ENCODE data around the gene MRPL10. TPM values are rescaled to one million over a fixed set of nuclear protein-coding genes. Genes with fewer than 3 reads are reported as not detected.

Gene MRPL10
- total RNA-seq, 4 donors from 2014 or later: 34.9 to 74.9 (median 55.0) TPM

DNA sequence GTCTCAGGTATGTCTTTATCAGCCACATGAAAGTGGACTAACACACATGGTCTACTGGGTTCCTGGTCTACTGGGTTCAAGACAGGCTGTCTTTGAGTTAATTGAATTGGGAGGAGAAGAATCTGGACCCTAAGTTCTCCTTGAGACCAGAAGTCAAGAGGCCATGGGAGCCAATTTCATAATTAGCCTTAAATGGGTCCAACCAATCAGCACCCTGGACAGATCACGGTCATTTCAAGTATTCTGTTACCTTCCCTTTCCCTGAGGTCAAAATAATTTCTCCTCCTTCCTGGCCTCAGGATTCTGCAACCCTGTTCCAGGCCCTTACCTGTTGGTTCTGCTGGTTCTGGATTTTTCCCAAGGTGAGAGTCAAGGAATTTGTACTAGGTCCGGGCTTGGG is 33.5 kb downstream of the MRPL10 start:
- ATAC-seq: no peak
- Histone ChIP-seq H3K36me3 (no peaks in the 10 kb centered on the region), H3K4me3 (no peak overlapping the region), H3K27me3 (peaks cover 34% of the 10 kb centered on the region), H3K4me1 (no peaks in the 10 kb centered on the region), H3K9me3 (no peaks in the 10 kb centered on the region), H3K27ac (no peak overlapping the region)
- 11 to 55% methylated on average over 1 to 2 of the region's 2 CpGs for WGBS, 2 donors (ENCODE audit: low coverage in 1 of 2)
- TF ChIP-seq, protein P1, sequence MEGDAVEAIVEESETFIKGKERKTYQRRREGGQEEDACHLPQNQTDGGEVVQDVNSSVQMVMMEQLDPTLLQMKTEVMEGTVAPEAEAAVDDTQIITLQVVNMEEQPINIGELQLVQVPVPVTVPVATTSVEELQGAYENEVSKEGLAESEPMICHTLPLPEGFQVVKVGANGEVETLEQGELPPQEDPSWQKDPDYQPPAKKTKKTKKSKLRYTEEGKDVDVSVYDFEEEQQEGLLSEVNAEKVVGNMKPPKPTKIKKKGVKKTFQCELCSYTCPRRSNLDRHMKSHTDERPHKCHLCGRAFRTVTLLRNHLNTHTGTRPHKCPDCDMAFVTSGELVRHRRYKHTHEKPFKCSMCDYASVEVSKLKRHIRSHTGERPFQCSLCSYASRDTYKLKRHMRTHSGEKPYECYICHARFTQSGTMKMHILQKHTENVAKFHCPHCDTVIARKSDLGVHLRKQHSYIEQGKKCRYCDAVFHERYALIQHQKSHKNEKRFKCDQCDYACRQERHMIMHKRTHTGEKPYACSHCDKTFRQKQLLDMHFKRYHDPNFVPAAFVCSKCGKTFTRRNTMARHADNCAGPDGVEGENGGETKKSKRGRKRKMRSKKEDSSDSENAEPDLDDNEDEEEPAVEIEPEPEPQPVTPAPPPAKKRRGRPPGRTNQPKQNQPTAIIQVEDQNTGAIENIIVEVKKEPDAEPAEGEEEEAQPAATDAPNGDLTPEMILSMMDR (IDR thresholded peaks at IDR 0.05): no peak
- TF ChIP-seq POLR2AphosphoS5 (IDR thresholded peaks at IDR 0.05) (no peak), POLR2A (IDR thresholded peaks at IDR 0.05) (no peak), EP300 (IDR thresholded peaks at IDR 0.05) (no peak)

DNA sequence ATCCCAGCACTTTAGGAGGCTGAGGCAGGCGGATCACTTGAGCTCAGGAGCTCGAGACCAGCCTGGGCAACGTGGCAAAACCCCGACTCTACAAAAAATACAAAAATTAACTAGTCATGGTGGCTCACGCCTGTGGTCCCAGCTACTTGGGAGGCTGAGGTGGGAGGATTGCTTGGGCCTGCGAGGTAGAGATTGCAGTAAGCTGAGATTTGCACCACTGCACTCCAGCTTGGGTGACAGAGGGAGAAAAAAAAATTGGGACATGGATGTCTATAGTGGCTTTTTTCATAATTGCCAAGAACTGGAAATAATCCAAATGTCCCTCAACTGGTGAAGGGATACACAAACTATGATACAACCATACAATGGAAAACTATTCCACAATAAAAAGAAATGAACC is 38.4 kb downstream of the MRPL10 start:
- no peak overlapping the region for H3K27ac ChIP-seq
- no peaks in the 10 kb centered on the region for H3K9me3 ChIP-seq
- TF ChIP-seq, protein P1 (IDR thresholded peaks at IDR 0.05): no peak
- TF ChIP-seq POLR2AphosphoS5 (IDR thresholded peaks at IDR 0.05) (no peak), POLR2A (IDR thresholded peaks at IDR 0.05) (no peak), EP300 (IDR thresholded peaks at IDR 0.05) (no peak)
- peaks cover 75% of the 10 kb centered on the region for H3K27me3 ChIP-seq
- 55% methylated on average over 5 of the region's 6 CpGs; no CpG with 5 or more reads in 1 of the 2 donors for WGBS, 2 donors (ENCODE audit: low coverage in 1 of 2)
- no peaks in the 10 kb centered on the region for H3K36me3 ChIP-seq
- H3K4me3 ChIP-seq: no peak overlapping the region
- no peak for ATAC-seq
- H3K4me1 ChIP-seq: peaks cover 0 to 11% (median 7%) of the 10 kb centered on the region in 3 donors

DNA sequence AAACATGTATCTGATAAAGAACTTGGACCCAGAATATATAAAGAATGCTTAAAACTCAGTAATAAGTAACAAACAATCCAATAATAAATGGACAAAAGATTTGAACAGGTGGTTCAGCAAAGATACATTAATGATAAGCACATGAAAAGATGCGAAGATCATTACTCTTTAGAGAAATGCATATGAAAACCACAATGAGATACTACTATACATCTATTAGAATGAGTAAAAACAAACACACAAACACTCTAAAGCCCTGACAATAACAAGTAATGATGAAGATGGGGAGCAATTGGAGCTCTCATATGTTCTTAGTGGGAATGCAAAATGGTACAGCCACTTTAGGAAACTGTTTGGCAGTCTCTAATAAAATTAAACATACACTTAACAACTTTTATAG is 38.9 kb downstream of the MRPL10 start:
- Histone ChIP-seq H3K27ac (no peak overlapping the region), H3K27me3 (peaks cover 77% of the 10 kb centered on the region), H3K4me1 (peaks cover 0 to 11% (median 7%) of the 10 kb centered on the region in 3 donors), H3K9me3 (no peaks in the 10 kb centered on the region), H3K4me3 (no peak overlapping the region), H3K36me3 (no peaks in the 10 kb centered on the region)
- no peak for ATAC-seq
- TF ChIP-seq POLR2AphosphoS5 (IDR thresholded peaks at IDR 0.05): no peak
- no peak for TF ChIP-seq POLR2A (IDR thresholded peaks at IDR 0.05)
- TF ChIP-seq, protein P1 (IDR thresholded peaks at IDR 0.05): no peak
- TF ChIP-seq EP300 (IDR thresholded peaks at IDR 0.05): no peak
- WGBS, 2 donors (ENCODE audit: low coverage in 1 of 2): 77 to 85% methylated on average over 1 of the region's 1 CpG

DNA sequence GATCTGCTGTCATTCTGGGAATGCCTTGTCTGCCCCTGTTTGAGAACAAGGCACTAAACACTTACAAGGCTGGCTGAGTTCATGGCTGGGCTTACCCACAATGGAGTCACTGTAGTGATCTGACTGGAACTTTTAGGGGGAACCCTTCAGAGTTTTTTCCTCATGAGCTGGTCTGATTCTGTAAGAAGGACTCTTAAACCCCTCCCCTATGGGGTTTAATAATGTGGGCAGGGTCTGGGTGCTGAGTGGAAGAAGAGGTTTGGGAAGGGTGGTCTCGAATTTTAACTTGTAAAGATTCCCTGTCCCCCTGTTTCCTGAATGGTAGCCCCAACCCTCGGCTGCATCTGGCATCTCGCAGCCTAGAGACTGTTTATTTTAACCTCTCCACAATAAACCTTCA is 40.3 kb downstream of the MRPL10 start:
- H3K27me3 ChIP-seq: peaks cover 90% of the 10 kb centered on the region
- no peaks in the 10 kb centered on the region for H3K9me3 ChIP-seq
- 24 to 26% methylated on average over 3 of the region's 3 CpGs for WGBS, 2 donors (ENCODE audit: low coverage in 1 of 2)
- peak overlapping the region in 1 of 4 donors; percentile 29 for H3K27ac ChIP-seq
- no peak for ATAC-seq
- no peak for TF ChIP-seq POLR2A (IDR thresholded peaks at IDR 0.05)
- H3K4me1 ChIP-seq: peaks cover 0 to 11% (median 7%) of the 10 kb centered on the region in 3 donors
- no peak overlapping the region for H3K4me3 ChIP-seq
- no peaks in the 10 kb centered on the region for H3K36me3 ChIP-seq

DNA sequence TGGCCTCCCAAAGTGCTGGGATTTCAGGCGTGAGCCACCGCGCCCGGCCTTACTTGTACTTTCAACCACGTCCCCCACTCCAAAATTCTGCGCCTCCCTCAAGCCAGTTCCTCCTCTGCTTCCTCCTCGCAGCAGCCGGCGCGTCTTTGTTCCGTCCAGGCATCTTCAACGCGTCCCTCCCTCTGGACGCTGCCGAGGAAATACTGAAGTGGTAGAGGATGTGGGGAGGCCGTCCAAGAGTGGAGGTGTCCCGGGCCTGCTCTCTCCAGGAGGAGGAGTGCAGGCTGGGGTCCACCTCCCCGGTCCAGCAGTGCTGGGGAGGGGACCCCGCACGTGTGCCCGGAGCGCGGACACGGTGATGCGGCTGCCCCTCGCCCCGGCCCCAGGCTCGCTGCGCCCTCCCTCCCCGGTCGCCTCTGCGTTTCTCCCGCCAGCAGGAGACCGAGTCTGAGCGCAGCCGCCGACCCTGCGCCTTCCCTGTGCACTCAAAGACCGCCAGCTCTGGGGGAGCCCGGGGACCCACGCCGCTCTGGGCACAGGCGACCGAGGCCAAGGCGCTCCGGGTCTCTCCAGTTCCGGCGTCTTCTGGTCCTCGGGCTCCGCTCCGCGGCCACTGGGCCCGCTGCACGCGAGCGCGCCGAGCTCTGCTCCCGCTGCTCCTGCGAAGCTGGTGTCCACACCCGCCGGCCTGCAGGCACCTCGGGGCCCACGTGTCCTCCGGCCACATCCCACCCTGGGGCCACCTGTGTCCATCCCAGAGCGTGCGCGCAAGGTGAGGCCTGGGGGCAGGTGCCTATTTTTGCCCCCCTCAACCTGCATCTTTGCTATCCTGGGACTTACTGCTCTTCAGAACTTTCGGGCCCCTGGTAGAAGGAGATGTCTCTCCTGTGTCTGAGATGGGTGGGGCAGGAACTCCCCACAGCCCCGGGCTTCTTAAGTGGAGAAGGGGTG is 41.5 kb downstream of the MRPL10 start:
- peak overlapping the region; percentile 2 to 47 for H3K4me3 ChIP-seq
- peak; percentile 76 for ATAC-seq
- H3K4me1 ChIP-seq: peaks cover 0 to 11% (median 7%) of the 10 kb centered on the region in 3 donors
- WGBS, 2 donors (ENCODE audit: low coverage in 1 of 2): 0 to 14% methylated on average over 1 to 2 of the region's 70 CpGs
- H3K9me3 ChIP-seq: no peaks in the 10 kb centered on the region
- TF ChIP-seq, protein P1 (IDR thresholded peaks at IDR 0.05): peak in 3 of 4 experiments; percentile 53 to 68 (median 60)
- TF ChIP-seq POLR2AphosphoS5 (IDR thresholded peaks at IDR 0.05): no peak
- TF ChIP-seq EP300 (IDR thresholded peaks at IDR 0.05): no peak
- H3K27me3 ChIP-seq: peaks cover 96% of the 10 kb centered on the region
- peak overlapping the region in 1 of 4 donors; percentile 46 for H3K27ac ChIP-seq
- H3K36me3 ChIP-seq: no peaks in the 10 kb centered on the region

Data from gastroesophageal sphincter (tissue), 4 donors.